GM19240 (cell line): ENCODE results near the gene CLSTN2.

ENCODE experiments used
- DNase-seq: peaks from one replicate; pipeline ENCODE4 v3.0.0; 2011; ENCODE audit warnings: low spot score; ENCODE audit not compliant: insufficient read length

Gene CLSTN2

GRCh38 chr3:140091143-140091542, 156.2 kb downstream of the CLSTN2 start:
- DNase-seq: no peak

DNA sequence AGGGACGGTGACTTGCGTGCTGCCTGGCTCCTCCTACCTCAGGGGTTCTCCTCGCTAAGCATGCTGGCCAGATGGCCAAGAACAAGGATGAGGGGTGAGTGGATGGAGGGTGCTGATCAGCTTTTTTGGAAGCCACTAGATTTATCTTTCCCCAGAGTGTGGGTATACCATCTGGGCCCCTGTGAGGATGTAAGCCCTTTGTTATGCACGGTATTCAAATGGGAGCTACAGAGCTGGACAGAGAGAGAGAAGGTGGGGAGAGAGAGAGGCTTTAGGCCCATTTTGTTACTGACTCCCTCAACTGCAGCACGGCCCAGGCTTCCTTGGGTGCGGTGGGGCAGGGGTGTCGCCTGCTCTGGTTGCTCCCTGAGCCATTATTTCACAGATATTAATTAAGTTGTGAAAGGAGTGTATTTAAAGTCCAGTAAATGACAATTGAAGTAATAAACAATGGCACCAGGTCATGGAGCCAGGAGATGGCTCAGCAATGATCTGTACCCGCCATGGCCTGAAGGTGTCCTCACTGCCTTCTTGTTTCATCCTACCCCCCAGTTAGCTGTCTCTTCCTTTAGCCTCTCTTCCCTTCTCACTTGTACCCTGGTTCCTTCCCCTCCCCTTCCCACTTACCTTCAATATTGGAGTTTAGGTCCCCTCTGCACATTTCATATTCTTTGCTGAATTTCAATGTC, 158.0 kb downstream of the CLSTN2 start:
- no peak for DNase-seq

DNA sequence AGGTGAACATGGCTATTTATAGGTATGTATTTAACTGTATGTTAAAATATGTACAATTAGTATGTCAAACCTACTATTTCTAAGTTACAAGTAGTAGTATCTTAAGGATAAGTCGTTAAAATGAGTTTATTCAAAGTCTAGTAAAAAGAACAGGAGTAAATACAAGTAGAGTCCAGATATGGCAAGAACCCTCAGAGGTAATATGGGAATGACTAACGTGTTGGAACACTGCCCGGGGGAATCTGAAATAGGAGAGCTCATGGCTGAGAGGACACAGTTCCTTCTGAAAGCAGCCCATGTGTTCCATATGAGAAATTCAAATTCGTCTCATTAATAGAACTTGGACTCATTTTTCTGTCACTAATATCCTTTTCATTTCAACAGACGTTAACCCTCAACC, 158.8 kb downstream of the CLSTN2 start:
- DNase-seq: no peak

DNA sequence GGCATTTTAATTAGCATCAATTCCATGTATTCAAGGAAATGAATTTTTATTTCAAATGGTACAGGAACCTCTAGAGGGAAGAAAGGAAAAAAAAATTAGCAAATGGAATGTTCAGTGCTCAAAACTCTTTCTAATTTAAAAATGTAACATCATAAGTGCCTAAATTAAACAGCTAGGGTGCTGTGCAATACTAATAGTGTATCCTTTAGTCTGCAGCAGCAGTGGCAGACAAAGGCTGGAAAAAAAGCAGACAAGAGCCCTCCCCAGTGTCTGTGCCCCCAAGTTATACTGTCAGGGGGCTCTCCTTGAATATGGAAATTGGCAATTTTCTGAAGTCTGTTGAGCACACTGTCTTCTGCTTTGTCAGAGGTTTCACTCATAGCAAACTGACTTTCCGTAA, 159.5 kb downstream of the CLSTN2 start:
- DNase-seq: no peak

DNA sequence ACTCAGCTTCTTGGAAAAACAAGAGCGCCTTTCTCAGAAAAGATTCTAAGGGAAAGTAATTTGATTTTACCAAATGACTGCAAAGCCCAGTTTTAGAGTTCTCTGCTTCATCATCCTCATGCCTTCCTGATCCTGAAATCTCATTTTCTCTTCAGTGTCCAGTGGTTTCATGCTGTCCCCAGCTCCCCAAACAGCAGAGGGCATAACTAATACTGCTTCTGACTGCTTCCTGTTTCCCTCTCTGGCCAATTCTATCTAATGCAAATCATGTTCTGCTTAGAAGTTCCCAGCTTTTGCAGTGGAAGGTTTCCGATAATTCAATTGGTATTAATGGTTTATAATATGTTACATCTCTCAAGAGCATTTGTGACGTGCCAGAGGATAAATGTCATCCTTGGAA, 161.1 kb downstream of the CLSTN2 start:
- DNase-seq: no peak

GRCh38 chr3:140097874-140098635, 163.1 kb downstream of the CLSTN2 start:
- no peak for DNase-seq

- DNase-seq: no peak
Observed at GRCh38 chr3:140100479-140100878, 165.5 kb downstream of the CLSTN2 start.

DNA sequence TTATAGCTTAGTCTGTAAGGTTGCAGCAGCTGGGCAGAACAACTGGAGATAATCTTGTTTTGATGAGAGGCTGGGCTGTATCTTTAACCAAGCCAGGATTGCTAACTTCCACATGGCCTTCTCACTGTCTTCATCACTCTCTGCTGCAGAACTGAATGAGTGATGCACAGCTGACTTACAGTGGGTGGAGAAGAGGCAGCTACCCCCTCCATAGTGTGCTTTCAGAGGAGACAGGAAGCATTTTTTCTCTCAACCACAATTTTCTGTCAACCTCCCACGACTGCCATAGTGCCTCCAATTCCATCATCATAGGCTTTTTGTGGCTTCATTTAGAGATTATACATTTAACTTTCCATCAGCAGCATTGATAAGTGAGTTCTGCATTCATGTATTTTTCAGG, 168.2 kb downstream of the CLSTN2 start:
- no peak for DNase-seq

GRCh38 chr3:140103986-140104645, 169.1 kb downstream of the CLSTN2 start:
- no peak for DNase-seq

DNA sequence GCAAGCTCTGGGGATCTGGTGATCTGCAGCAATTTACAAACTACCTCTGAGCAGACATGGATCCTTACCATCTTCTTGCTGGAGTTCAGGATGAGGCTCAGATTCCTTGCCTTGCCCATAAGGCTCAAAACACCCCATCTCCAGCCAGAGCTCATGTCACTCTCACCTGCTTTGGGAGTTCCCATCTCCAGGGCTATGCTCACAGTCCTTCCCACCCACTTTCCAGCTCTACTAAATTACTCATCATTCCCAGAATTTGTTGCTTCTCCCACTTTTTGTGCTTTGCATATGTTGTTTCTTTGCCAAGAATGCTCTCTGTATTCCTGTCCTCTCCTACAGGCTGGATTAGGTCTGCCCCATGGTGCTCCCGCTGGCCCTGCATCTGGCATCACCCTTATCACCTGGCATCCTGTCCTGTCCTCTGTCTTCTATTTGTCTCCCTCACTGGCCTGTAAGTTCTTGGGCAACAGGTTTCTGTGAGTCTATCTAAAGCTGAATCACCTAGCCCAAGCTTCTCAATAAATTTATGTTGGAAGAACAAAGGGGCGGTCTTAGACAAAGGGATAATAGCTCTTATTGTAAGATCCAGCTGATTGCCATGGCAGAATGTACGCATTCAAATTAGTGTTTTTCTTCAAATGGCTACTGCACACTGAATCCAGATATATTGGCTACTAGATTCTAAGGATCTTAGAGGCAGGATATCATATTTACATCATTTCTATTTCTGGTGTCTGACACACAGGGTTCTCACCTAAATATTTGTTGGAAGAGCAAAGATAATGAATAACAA, 179.2 kb downstream of the CLSTN2 start:
- DNase-seq: no peak

GRCh38 chr3:140114789-140115080, 179.8 kb downstream of the CLSTN2 start:
- DNase-seq: no peak

DNA sequence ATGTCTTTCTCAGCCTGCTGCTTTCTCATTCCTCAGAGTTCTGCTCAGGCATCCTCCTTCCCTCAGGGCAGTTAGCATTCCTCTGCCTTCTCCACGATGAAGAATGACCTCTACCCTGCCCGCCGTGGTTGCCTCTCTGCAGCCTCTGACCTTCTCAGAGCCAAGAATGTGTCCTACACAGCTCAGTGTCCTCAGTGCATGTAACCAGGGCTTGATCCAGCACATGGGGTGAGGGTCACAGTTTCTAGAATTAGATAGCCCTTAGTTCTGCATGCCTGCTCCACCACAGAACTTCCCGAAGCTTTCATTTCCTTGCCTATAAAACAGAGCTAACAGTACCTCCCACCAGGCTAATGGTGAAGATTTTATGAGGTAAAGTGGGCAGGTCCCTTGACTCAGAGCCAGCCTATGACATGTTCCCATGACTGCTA, 182.1 kb downstream of the CLSTN2 start:
- no peak for DNase-seq

- no peak for DNase-seq
Observed at GRCh38 chr3:140122183-140122582, 187.2 kb downstream of the CLSTN2 start.

DNA sequence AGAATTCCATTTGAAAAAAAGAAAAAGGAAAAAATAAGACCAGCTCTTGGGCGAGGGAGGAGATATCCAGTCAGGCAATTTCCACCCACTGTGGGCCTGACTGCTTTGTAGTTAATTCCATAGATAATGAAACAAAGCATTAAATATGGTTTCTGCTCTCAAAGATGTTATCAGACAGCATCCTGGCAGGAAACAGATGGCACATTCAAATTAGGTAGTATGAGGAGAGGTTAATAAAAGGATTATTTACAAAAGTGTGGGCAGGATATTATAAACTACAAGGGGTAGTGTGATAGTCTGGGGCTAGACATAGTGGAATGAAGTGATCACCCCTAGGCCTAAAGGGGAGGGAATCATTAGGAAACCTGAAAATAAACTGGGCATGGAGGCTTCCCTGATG, 193.2 kb downstream of the CLSTN2 start:
- DNase-seq: no peak

- DNase-seq: peak; percentile 22
Observed at GRCh38 chr3:140128631-140129030, 193.6 kb downstream of the CLSTN2 start.

DNA sequence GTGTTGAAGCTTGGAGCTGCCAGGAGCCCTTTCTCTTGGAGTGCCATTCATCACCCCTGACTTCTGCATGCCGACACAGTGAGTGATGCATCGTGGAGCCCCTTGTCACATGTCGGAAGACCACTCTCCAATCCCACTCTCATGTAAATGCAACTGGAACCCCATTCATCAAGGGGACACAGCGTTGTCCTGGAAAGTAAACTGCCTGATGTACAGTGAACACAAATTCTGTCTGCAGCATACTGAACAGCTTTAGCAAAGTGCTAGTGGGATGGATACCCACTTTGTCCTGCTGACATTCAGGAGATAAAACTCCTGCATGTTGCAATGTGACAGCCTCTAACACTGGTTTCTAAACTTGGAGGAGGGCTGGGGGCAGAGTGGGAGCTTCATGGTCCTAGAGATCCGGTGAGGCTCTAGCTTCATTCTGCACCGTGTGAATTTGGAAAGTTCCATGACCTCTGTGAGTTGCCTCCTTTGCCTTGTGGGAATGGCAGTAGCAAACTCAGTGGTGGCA, 194.8 kb downstream of the CLSTN2 start:
- DNase-seq: no peak

- DNase-seq: no peak
Observed at GRCh38 chr3:140131895-140132294, 196.9 kb downstream of the CLSTN2 start.

DNA sequence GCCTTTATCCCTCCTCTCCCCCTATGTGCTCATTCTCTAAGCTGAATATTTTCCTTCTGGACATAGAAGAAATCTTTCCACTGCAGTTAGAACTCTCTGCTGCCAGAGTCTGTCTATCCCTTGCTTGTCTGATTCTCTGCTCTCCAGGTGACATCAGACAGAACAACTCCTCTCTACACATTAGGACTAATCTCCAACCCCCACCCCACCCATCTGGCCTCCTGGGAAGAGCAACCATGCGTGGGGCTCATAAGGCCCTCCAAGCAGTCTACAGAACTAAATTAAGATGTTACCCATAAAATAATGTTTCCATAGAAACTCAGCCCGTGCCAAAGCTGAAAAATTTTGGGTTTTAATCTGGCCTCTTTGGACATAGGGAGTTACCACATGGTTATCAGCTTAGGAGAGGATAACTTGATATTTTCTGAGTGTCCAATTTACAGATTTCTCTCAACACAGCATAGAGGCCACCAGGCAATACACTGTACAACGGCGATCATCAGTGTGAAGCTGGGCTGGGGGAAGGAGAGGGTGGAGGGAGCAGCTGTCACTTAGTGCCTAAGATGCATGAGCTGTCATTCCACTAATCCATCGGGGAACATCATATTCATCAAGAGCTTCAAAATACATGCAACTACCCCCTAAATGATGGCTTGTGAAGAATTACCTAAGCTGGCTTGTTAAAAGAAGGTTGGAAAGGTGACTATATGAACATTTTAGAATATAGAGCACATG, 199.4 kb downstream of the CLSTN2 start:
- no peak for DNase-seq

DNA sequence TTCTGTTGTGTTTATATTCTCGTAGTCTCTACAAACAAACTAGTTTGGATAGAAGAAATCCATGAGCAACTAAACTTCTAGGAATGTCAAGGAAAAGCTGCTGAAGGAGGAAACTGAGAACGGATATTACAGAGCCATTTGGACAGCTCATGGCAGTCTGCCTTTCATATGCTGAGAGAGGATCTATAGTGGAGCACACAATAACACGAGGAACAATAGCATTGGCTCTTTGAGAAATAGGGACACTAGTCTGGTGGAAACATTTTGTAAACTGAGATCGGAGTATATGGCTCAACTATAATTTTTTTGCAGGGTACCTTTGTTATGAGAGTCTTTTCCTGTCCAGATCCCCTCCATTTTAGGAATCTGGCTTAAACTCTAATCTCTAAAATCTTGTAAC, 200.5 kb downstream of the CLSTN2 start:
- DNase-seq: no peak

DNA sequence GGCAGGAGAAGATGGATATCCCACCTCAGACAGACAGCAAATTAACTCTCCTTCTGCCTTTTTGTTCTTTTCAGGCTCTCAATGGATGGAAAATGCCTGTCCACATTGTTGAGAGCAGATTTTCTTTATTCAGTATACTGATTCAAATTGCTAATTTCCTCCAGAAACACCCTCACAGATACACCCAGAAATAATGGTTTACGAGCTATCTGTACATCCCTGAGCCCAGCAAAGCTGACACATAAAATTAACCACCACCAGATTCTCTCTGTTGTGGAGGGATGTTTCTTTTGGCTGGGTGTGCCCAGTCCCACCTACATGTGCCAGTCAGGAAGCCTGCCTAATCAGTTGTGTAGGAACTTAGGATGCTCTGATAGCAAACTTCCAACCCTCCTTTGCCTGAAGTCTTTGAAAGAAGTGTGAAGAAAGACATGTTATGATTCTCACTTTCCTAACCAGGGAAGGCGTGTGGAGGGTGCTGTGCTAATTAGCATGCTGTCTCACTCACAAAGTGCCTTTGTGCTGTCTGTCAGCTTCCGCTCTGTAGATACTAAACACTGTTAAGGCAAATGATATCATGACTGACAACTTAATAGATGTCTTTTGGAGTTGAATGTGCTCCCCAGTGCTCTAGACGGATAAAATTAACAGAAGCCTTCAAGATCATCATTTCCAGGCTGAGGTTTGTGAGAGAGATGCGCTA, 208.5 kb downstream of the CLSTN2 start:
- no peak for DNase-seq
